Stomach smooth muscle (tissue), 2 donors: ENCODE results near the gene NUDT9.
"Not testable (repeated sequence)": the region's sequence is repeated elsewhere in the genome, so short reads cannot be mapped to it uniquely, and the experiment has no call there.

Experiments
- H3K27ac ChIP-seq: one replicate; pipeline ENCODE4 v1.7.0; 2013; ENCODE audit warnings: mild to moderate bottlenecking, low read length, inconsistent platforms
- H3K27me3 ChIP-seq, 2 donors: one replicate each; pipeline ENCODE4 v1.7.0; 2013; ENCODE audit warnings: low read length in 2 of 2; ENCODE audit not compliant: insufficient read depth in 2 of 2, control insufficient read depth in 1 of 2
- H3K36me3 ChIP-seq, 2 donors: one replicate each; pipeline ENCODE4 v1.7.0; 2013; ENCODE audit warnings: low read length in 2 of 2; ENCODE audit not compliant: control insufficient read depth in 2 of 2, insufficient read depth in 2 of 2
- H3K4me1 ChIP-seq: one replicate; pipeline ENCODE4 v1.7.0; 2013; ENCODE audit warnings: low read length; ENCODE audit not compliant: control insufficient read depth, insufficient read depth
- H3K4me3 ChIP-seq, 2 donors: one replicate each; pipeline ENCODE4 v1.7.0; 2013; ENCODE audit warnings: low read length in 2 of 2
- H3K9ac ChIP-seq, 2 donors: one replicate each; pipeline ENCODE4 v1.7.0; 2013; ENCODE audit warnings: low read length in 2 of 2, mild to moderate bottlenecking in 1 of 2
- H3K9me3 ChIP-seq, 2 donors: one replicate each; pipeline ENCODE4 v1.7.0; 2013; ENCODE audit warnings: low read length in 2 of 2; ENCODE audit not compliant: control insufficient read depth in 2 of 2
- donor health status: healthy.
- donor health status: Pancreatic carcinoma.

Gene NUDT9

DNA sequence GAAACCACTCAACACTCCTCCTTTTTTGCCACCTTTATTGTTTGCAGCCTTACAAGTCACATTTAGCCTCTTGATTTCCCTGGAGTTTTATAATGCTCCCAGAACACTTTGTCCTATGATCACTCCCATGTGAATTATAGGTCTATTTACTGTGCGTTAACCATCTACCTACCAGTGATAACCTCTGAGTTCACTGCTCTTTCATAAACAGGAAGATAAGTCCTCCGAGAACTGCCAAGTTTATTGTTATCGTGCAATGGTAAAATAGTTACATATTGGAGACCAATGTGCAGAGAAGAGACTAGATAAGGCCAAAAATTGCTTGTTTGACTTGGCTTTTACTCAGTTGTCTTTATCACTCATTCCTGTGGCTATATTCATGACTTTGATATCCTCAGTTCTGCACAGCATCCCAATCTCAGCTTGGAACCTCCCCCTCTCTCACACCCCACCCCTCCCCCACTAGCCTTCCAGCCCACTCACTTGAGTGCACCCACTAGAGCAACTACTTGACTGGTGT, 12.9 kb upstream of the NUDT9 start:
- Histone ChIP-seq H3K4me3 (no peak overlapping the region), H3K9ac (no peak overlapping the region), H3K9me3 (no peaks in the 10 kb centered on the region), H3K27me3 (no peaks in the 10 kb centered on the region), H3K36me3 (no peaks in the 10 kb centered on the region), H3K4me1 (no peaks in the 10 kb centered on the region), H3K27ac (no peak overlapping the region)

DNA sequence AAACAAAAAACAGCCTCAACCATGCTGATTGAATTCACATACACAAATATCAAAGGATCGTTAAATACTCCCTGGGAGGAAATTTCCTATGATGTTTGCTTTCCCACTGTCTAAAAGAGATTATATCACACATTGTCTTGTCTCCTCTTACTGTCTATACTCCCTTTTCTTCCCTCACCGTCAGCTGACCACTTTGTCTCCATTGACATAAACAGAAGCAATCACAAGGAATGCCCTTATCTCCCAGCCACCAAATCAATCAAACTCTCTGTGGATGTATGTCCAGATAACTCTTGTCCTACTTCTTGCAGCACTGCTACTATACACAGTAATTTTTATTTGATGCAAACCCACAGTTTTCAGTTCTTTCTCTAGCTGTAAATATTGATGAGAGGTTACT, 12.2 kb upstream of the NUDT9 start:
- H3K9me3 ChIP-seq = no peaks in the 10 kb centered on the region
- no peak overlapping the region for H3K4me3 ChIP-seq
- H3K4me1 ChIP-seq = no peaks in the 10 kb centered on the region
- H3K27ac ChIP-seq = no peak overlapping the region
- no peaks in the 10 kb centered on the region for H3K36me3 ChIP-seq
- H3K27me3 ChIP-seq = no peaks in the 10 kb centered on the region
- no peak overlapping the region for H3K9ac ChIP-seq

GRCh38 chr4:87410679-87411078, 11.7 kb upstream of the NUDT9 start:
- no peak overlapping the region for H3K4me3 ChIP-seq
- no peak overlapping the region for H3K9ac ChIP-seq
- no peak overlapping the region for H3K27ac ChIP-seq
- no peaks in the 10 kb centered on the region for H3K9me3 ChIP-seq
- H3K4me1 ChIP-seq = no peaks in the 10 kb centered on the region
- H3K27me3 ChIP-seq = no peaks in the 10 kb centered on the region
- H3K36me3 ChIP-seq = no peaks in the 10 kb centered on the region

- Histone ChIP-seq H3K27ac (no peak overlapping the region), H3K9me3 (no peaks in the 10 kb centered on the region), H3K4me1 (no peaks in the 10 kb centered on the region), H3K36me3 (no peaks in the 10 kb centered on the region), H3K4me3 (no peak overlapping the region), H3K27me3 (no peaks in the 10 kb centered on the region), H3K9ac (no peak overlapping the region)
Observed at GRCh38 chr4:87414816-87415215, 7.6 kb upstream of the NUDT9 start.

DNA sequence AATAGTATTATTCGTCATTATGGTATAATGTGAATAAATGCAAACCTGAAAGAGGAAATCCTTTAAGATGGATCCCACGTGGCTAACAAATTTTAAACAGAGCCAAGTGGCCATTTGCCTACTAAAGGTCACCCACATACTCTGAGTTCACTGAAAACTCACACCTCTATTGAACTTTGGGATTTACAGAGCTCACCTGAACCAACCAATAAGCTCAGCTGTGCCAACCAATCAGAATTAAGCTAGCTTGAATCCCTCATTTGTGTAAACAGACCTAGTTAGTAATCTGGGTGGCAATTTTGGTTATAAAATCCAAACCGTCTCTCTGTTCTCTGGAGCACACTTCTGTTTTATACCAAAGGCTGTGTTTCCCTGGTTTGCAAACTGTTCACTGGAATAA, 5.4 kb upstream of the NUDT9 start:
- Histone ChIP-seq H3K27ac (no peak overlapping the region), H3K4me1 (peaks cover 4% of the 10 kb centered on the region), H3K9me3 (no peaks in the 10 kb centered on the region), H3K4me3 (no peak overlapping the region), H3K36me3 (no peaks in the 10 kb centered on the region), H3K27me3 (no peaks in the 10 kb centered on the region), H3K9ac (no peak overlapping the region)

DNA sequence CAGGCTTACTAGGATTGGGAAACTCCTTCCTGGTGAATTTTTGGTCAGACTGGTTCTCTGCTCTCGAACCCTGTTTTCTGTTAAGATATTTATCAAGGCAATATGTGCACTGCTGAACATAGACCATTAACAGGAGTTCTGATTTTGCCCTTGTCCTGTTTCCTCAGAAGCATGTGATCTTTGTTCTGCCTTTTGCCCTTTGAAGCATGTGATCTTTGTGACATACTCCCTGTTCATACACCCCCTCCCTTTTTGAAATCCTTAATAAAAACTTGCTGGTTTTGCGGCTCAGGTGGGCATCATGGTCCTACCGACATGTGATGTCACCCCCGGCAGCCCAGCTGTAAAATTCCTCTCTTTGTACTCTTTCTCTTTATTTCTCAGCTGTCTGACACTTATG, 4.0 kb upstream of the NUDT9 start:
- H3K4me1 ChIP-seq, H3K27ac ChIP-seq, H3K36me3 ChIP-seq, H3K4me3 ChIP-seq, H3K9ac ChIP-seq, H3K9me3 ChIP-seq, H3K27me3 ChIP-seq: not testable (repeated sequence)

- Histone ChIP-seq H3K27ac (no peak overlapping the region), H3K9me3 (no peaks in the 10 kb centered on the region)
Observed at GRCh38 chr4:87419578-87420249, 2.7 kb upstream of the NUDT9 start.

DNA sequence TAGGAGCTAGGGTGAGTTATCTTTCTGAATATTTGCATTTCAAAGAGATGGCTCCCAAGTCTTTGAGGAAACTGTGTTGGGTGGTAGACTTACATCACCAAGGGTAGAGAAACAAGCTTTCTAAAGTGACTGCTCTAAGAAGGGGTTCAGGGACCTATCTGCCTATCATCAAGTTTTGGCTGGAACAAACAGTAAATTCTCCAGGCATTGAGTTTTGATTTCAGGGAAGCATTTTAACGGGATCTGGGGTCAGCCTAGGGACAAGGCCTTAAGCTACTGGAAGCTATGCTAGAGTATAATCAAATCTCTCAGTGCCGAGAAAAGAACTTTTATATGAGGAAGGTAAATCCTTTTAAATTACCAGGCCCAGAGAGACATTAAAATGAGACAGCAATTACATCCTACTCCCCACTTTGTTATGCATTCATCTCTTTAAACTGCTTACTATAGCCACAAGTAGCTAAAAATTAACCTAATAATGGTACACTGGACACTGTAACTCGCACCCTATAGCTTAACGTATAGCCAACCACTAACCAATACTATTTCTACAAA, 2.0 kb upstream of the NUDT9 start:
- no peak overlapping the region for H3K9ac ChIP-seq
- H3K27ac ChIP-seq = no peak overlapping the region
- no peak overlapping the region for H3K4me3 ChIP-seq
- H3K9me3 ChIP-seq = no peaks in the 10 kb centered on the region
- no peaks in the 10 kb centered on the region for H3K36me3 ChIP-seq
- peaks cover 7% of the 10 kb centered on the region for H3K4me1 ChIP-seq
- no peaks in the 10 kb centered on the region for H3K27me3 ChIP-seq

More at GRCh38 chr4:87419578-87420249, 2.7 kb upstream of the NUDT9 start:
- H3K4me1 ChIP-seq = peaks cover 4% of the 10 kb centered on the region
- no peak overlapping the region for H3K4me3 ChIP-seq
- no peaks in the 10 kb centered on the region for H3K36me3 ChIP-seq
- H3K27me3 ChIP-seq = no peaks in the 10 kb centered on the region
- H3K9ac ChIP-seq = no peak overlapping the region

DNA sequence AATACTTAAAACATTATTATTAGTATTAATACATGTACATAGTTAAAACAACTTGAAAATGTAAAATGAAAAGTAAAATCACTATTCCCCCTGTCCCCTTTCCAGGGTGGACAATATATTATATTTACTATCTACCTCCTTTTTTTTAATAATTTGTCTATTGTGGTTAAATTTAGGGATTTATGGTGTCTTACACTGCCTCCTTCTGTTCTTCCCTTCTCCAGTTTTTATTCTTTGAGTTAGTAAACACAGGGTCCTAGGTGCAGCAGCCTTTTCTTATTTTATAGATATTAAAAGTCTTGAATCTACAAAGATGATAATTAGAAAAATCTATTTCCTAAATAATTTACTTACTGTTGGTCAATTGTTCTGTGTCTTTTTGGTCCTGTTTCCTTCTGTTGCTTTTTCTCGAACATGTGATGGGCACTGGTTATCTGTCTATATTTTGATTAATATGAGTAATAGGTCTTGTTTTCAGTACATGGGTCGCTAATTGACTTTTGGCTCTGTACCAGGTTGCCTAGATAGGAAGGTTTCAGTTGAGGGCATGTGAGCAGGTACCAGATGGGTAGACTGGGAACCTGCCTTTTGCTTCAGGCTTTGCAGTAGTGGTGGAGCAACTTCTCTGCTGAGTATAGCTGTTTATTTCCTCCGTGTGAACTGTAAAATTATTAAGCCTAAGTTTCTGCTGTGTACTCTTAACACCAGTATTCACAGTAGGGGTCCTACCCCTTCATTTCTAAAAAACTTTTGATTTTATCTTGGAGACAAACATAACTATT, 1.1 kb downstream of the NUDT9 start:
- H3K9ac ChIP-seq = peak overlapping the region; percentile 96 to 98
- H3K27me3 ChIP-seq = no peaks in the 10 kb centered on the region
- no peak overlapping the region for H3K27ac ChIP-seq
- no peaks in the 10 kb centered on the region for H3K9me3 ChIP-seq
- H3K36me3 ChIP-seq = no peaks in the 10 kb centered on the region
- H3K4me3 ChIP-seq = peak overlapping the region; percentile 95 to 98
- H3K4me1 ChIP-seq = peaks cover 7% of the 10 kb centered on the region

DNA sequence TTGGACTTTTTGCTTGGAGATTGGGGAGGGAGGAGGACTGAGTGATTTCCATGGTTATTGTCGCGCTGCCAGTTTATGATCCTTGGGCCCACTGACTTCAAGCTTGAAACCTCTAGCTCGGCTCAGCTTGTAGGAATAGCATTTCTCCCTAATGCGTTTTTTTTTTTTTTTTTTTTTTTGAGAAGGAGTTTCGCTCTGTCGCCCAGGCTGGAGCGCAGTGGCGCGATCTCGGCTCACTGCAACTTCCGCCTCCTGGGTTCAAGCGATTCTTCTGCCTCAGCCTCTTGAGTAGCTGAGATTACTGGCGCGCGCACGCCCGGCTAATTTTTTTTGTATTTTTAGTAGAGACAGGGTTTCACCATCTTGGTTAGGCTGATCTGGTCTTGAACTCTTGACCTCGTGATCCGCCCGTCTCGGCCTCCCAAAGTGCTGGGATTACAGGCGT, 1.7 kb downstream of the NUDT9 start:
- not testable (repeated sequence) for H3K36me3 ChIP-seq, H3K4me1 ChIP-seq, H3K9me3 ChIP-seq, H3K27me3 ChIP-seq, H3K9ac ChIP-seq, H3K27ac ChIP-seq
- H3K4me3 ChIP-seq = peak overlapping the region; percentile 95 to 98

DNA sequence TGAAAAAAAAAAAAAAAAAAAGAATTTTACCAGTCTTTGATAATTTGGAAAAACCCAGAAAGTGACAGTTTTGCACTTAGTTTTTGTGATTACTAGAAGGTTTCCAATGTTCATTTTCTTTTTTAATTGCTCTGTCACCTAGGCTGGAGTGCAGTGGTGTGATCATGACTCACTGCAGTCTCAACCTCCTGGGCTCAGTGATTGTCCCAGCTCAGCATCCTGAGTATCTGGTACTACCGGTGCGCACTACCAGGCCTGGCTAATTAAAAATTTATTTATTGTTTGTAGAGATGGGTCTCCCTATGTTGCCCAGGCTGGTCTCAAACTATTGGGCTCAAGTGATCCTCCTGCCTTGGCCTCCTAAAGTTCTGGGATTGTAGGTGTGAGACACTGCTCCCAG, 3.3 kb downstream of the NUDT9 start:
- no peaks in the 10 kb centered on the region for H3K36me3 ChIP-seq
- no peak overlapping the region for H3K4me3 ChIP-seq
- peaks cover 7% of the 10 kb centered on the region for H3K4me1 ChIP-seq
- H3K27ac ChIP-seq = no peak overlapping the region
- H3K9me3 ChIP-seq = no peaks in the 10 kb centered on the region
- no peaks in the 10 kb centered on the region for H3K27me3 ChIP-seq
- no peak overlapping the region for H3K9ac ChIP-seq
